IPS-20b (cell line): Measurements from ENCODE around the gene SOX18.

Experiments
- H3K27ac ChIP-seq: one replicate; pipeline ENCODE4 v1.5.1; 2013; ENCODE audit warnings: low read length
- H3K27me3 ChIP-seq: 2 replicates; pipeline ENCODE4 v1.6.1; 2013; ENCODE audit warnings: mild to moderate bottlenecking, low read length, inconsistent platforms; ENCODE audit not compliant: insufficient read depth
- H3K36me3 ChIP-seq: 2 replicates; pipeline ENCODE4 v1.6.1; 2013; ENCODE audit warnings: low read depth, mild to moderate bottlenecking, inconsistent platforms, low read length, moderate library complexity; ENCODE audit not compliant: insufficient read depth
- H3K4me1 ChIP-seq: 2 replicates; pipeline ENCODE4 v1.6.1; 2013; ENCODE audit warnings: mild to moderate bottlenecking, control low read depth, inconsistent platforms, low read length, moderate library complexity; ENCODE audit not compliant: insufficient read depth
- H3K4me3 ChIP-seq: 2 replicates; pipeline ENCODE4 v1.5.1; 2013; ENCODE audit warnings: mild to moderate bottlenecking, low read length, inconsistent platforms
- H3K9ac ChIP-seq: 2 replicates; pipeline ENCODE4 v1.6.1; 2013; ENCODE audit warnings: low read depth, mild to moderate bottlenecking, inconsistent platforms, low read length, moderate library complexity
- H3K9me3 ChIP-seq: 2 replicates; pipeline ENCODE4 v1.6.1; 2013; ENCODE audit warnings: mild to moderate bottlenecking, low read depth, low read length, inconsistent platforms; ENCODE audit not compliant: insufficient read depth

The SOX18 gene

GRCh38 chr20:64071341-64072332, 22.2 kb upstream of the SOX18 start:
- Histone ChIP-seq H3K9ac (no peak overlapping the region), H3K4me1 (no peaks in the 10 kb centered on the region), H3K27ac (no peak overlapping the region)

GRCh38 chr20:64070244-64070993, 21.0 kb upstream of the SOX18 start:
- Histone ChIP-seq H3K27ac (no peak overlapping the region), H3K4me3 (no peak overlapping the region), H3K9me3 (no peaks in the 10 kb centered on the region), H3K9ac (no peak overlapping the region), H3K36me3 (no peaks in the 10 kb centered on the region), H3K4me1 (no peaks in the 10 kb centered on the region), H3K27me3 (no peaks in the 10 kb centered on the region)

More at GRCh38 chr20:64071341-64072332, 22.2 kb upstream of the SOX18 start:
- H3K4me3 ChIP-seq, result no peak overlapping the region
- no peaks in the 10 kb centered on the region for H3K9me3 ChIP-seq
- H3K36me3 ChIP-seq, result no peaks in the 10 kb centered on the region
- no peaks in the 10 kb centered on the region for H3K27me3 ChIP-seq

DNA sequence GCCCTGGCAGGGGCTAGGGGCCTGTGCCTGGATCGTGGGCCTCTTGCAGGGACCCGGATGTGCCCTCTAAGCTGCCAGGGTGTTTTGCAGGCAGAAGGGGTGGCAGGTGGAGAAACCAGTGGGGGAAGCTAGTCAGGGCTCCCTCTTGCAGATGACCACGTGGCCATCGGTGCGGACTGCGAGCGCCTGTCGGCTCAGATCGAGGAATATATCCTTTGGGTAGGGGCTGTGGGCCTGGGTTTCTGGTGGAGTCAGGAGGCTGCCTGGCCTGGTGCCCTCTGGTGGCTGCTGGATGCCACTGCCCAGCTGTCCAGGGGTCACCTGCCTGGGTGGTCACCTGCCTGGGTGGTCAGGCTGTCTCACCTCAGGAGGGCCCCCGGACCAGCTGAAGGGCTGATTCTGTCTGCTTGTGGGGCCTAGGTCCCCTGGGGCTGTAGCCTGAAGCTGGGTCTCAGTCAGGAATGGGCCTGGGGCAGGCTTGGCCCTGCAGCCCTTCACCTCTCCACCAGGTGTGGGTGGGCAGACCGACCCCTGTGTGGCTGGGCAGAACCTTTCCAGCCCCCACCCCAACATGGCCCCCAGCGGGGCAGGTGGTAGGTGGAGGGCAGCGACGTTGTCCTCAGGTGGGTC, 20.3 kb upstream of the SOX18 start:
- H3K9ac ChIP-seq, result no peak overlapping the region
- H3K27ac ChIP-seq, result no peak overlapping the region
- H3K4me3 ChIP-seq, result no peak overlapping the region
- H3K36me3 ChIP-seq, result no peaks in the 10 kb centered on the region
- no peaks in the 10 kb centered on the region for H3K4me1 ChIP-seq
- H3K9me3 ChIP-seq, result no peaks in the 10 kb centered on the region
- H3K27me3 ChIP-seq, result no peaks in the 10 kb centered on the region

- Histone ChIP-seq H3K27me3 (no peaks in the 10 kb centered on the region), H3K4me1 (no peaks in the 10 kb centered on the region), H3K9me3 (no peaks in the 10 kb centered on the region), H3K4me3 (no peak overlapping the region), H3K27ac (no peak overlapping the region), H3K9ac (no peak overlapping the region), H3K36me3 (no peaks in the 10 kb centered on the region)
Observed at GRCh38 chr20:64069209-64069613, 19.8 kb upstream of the SOX18 start.

- Histone ChIP-seq H3K9me3 (no peaks in the 10 kb centered on the region), H3K27ac (no peak overlapping the region), H3K4me1 (no peaks in the 10 kb centered on the region), H3K9ac (no peak overlapping the region), H3K4me3 (no peak overlapping the region), H3K36me3 (no peaks in the 10 kb centered on the region), H3K27me3 (no peaks in the 10 kb centered on the region; the same call in 1 of the 2 replicates)
Observed at GRCh38 chr20:64068386-64069208, 19.2 kb upstream of the SOX18 start.

DNA sequence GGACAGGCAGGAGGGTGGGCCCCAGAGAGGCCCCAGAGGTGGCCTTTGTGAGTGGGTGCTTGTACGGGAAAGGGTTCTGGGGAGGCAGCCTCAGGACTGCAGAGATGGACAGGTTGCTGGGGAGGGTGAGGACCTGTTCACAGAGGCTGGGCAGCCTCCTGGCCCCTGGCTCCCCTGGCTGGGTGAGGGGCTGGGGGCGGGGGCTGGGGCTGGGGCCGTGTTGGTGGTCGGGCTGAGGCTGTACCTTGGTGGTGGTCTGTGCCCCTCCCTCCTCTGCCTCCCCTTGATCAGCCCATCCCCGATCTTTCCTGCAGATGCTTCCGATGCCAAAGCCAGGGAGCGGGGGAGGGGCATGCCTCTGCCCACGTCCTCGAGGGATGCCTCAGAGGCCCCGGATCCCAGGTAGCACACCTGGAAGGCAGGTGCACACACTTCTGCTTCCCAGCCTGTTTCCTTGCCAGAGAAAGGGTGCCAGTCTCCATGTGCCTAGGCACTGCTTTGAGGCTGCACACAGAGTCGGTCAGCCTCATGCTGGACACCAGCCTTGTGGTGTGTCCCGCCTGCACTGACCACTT, 18.4 kb upstream of the SOX18 start:
- Histone ChIP-seq H3K4me1 (no peaks in the 10 kb centered on the region), H3K36me3 (no peaks in the 10 kb centered on the region), H3K9me3 (no peaks in the 10 kb centered on the region), H3K9ac (no peak overlapping the region), H3K4me3 (no peak overlapping the region), H3K27me3 (no peaks in the 10 kb centered on the region; the same call in 1 of the 2 replicates), H3K27ac (no peak overlapping the region)

DNA sequence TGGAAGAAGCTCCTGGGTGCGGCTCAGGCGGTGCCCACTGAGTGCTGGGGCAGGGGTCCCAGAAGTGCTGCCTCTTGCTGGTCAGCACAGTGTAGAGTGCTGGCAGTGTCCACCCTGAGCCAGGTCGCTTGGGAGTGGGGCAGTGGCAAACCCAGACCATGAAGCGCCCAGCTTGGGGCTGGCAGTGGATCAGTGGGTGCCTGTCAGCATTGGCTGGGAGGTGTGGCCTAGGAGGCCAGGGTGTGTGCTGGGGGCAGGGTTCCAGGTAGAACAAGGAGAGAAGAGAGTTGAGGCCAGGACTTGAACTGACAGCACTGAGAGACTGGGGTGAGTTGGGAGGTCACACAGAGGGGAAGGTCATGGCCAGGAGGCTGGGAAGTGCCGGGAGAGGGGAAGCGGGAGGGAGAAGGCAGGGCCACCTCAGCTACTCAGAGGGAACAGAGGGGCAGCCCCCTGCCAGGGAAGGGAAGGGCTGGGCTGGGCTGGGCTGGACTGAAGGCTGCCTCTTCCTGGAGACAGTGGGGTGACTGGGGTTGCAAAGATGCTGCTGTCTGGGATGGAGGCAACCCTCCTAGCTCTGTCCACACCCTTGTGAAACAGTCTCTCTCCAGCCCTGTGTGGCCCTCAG, 17.7 kb upstream of the SOX18 start:
- Histone ChIP-seq H3K36me3 (no peaks in the 10 kb centered on the region), H3K9ac (no peak overlapping the region), H3K4me3 (no peak overlapping the region), H3K27ac (no peak overlapping the region), H3K27me3 (no peaks in the 10 kb centered on the region; the same call in 1 of the 2 replicates), H3K4me1 (no peaks in the 10 kb centered on the region), H3K9me3 (no peaks in the 10 kb centered on the region)

GRCh38 chr20:64065974-64066343, 16.5 kb upstream of the SOX18 start:
- Histone ChIP-seq H3K4me3 (no peak overlapping the region), H3K9ac (no peak overlapping the region), H3K27ac (no peak overlapping the region), H3K36me3 (no peaks in the 10 kb centered on the region), H3K9me3 (no peaks in the 10 kb centered on the region), H3K4me1 (no peaks in the 10 kb centered on the region), H3K27me3 (no peaks in the 10 kb centered on the region; the same call in 1 of the 2 replicates)

DNA sequence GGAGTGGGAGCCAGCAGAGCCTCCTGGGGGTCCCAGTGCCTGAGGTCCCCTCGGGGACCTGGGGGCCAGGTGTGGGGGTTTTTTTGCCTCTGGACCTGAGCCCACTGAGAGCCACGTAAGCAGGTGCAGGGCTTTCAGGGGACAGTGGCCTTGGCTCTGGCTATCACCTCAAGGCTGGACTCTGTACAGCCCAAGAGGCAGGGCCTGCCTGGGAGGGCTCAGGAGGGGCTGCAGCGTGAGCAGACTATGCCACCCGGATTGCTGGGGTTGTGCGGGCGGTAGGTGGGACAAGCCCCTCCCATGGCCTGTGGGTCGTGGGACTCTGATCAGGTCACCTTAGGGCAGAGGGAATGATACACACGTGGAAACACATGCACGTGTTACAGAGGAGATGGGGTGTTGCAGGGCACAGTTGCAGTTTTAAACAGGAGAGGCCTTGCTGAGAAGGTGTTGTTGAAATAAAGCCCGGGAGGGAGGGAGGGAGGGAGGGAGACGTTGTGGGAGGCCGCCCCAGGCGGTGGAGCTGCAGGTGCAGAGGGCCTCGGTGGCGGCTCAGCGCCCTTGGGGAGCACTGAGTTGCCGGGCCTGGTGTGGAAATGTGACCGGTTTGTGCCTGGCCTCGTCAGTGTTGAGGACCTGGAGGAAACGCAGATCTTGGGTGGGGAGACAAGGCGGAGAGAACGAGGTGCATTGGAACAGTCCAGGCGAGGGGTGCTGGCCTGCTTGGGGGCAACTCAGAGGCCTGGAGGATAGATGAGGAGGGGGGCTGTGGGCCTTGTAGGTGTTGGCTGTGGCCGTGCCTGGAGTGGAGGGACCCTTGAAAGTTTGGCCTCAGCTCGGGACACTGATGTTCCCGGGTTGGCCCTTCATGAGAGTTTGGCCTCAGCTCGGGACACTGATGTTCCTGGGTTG, 15.9 kb upstream of the SOX18 start:
- no peak overlapping the region for H3K27ac ChIP-seq

More for the DNA sequence above, 15.9 kb upstream of the SOX18 start:
- Histone ChIP-seq H3K27me3 (no peaks in the 10 kb centered on the region; the same call in 1 of the 2 replicates), H3K9me3 (no peaks in the 10 kb centered on the region), H3K4me3 (no peak overlapping the region), H3K36me3 (no peaks in the 10 kb centered on the region), H3K9ac (no peak overlapping the region), H3K4me1 (no peaks in the 10 kb centered on the region)
